Uterus (tissue), 2 donors: Measurements from ENCODE around the gene ENDOD1.

Source experiments
- CTCF ChIP-seq, 4 experiments: fragments of 200-600 bp in 2 of 4; fragments of 450-650 bp in 2 of 4; sonication (generic) in 2 of 4; IDR thresholded peaks; one replicate each; pipeline ENCODE4 v1.5.1; 2016 to 2019; ENCODE audit warnings: antibody characterized with exemption in 4 of 4, mild to moderate bottlenecking in 2 of 4, moderate library complexity in 1 of 4
- POLR2A ChIP-seq, 2 donors: fragments of 450-650 bp; IDR thresholded peaks; one replicate each; pipeline ENCODE4 v1.6.1; 2016; ENCODE audit warnings: antibody characterized with exemption in 2 of 2, mild to moderate bottlenecking in 1 of 2, moderate library complexity in 1 of 2

- no peak for TF ChIP-seq POLR2A (IDR thresholded peaks at IDR 0.05)
- TF ChIP-seq CTCF (IDR thresholded peaks at IDR 0.05), result no peak
Measured at GRCh38 chr11:95042906-95043305, 46.7 kb upstream of the ENDOD1 start.
